HepG2 (cell line): Measurements from ENCODE around the gene CNKSR3.

Source experiments
- ATF1 ChIP-seq: IDR thresholded peaks from 2 replicates; pipeline ENCODE4 v1.6.1; 2016; ENCODE audit warnings: mild to moderate bottlenecking, control low read depth
- CHD2 ChIP-seq: IDR thresholded peaks from 2 replicates; pipeline ENCODE4 v1.6.1; 2011; ENCODE audit warnings: low read depth, low read length, improper control_type of control experiment
- CTCF ChIP-seq: sonication (generic); formaldehyde crosslinking; IDR thresholded peaks from 2 replicates; pipeline ENCODE4 v1.5.0; 2020; ENCODE audit warnings: mild to moderate bottlenecking, missing genetic modification reagents, moderate library complexity
- GABPA ChIP-seq, 2 experiments: IDR thresholded peaks; 2 replicates each; pipeline ENCODE4 v1.6.1; 2011 to 2016; ENCODE audit warnings: low read depth in 2 of 2, low read length in 1 of 2, missing biosample characterization in 1 of 2, missing genetic modification characterization in 1 of 2
- MYNN ChIP-seq: sonication (generic); formaldehyde crosslinking; IDR thresholded peaks from 2 replicates; pipeline ENCODE4 v1.4.0; 2020; ENCODE audit warnings: mild to moderate bottlenecking, low read depth, missing genetic modification reagents
- NBN ChIP-seq: fragments of 450-650 bp; conservative IDR thresholded peaks from 2 replicates; pipeline ENCODE4 v1.6.1; 2017
- NR3C1 ChIP-seq: sonication (generic); formaldehyde crosslinking; IDR thresholded peaks from 2 replicates; pipeline ENCODE4 v1.4.0; 2020; ENCODE audit warnings: missing genetic modification reagents
- RAD21 ChIP-seq: fragments of 450-650 bp; formaldehyde crosslinking; IDR thresholded peaks from 2 replicates; pipeline ENCODE4 v1.5.0; 2020; ENCODE audit warnings: mild to moderate bottlenecking
- ZBTB38 ChIP-seq: sonication (generic); formaldehyde crosslinking; IDR thresholded peaks from 2 replicates; pipeline ENCODE4 v1.5.1; 2020; ENCODE audit warnings: mild to moderate bottlenecking, missing genetic modification reagents
- ZBTB4 ChIP-seq: sonication (generic); formaldehyde crosslinking; IDR thresholded peaks from 2 replicates; pipeline ENCODE4 v1.4.0; 2020; ENCODE audit warnings: missing genetic modification reagents, mild to moderate bottlenecking, borderline replicate concordance
- ZC3H4 ChIP-seq: sonication (generic); formaldehyde crosslinking; IDR thresholded peaks from 2 replicates; pipeline ENCODE4 v1.4.0; 2020; ENCODE audit warnings: missing genetic modification reagents, borderline replicate concordance
- ZNF251 ChIP-seq: sonication (generic); formaldehyde crosslinking; IDR thresholded peaks from 2 replicates; pipeline ENCODE4 v1.9.0; 2021; ENCODE audit warnings: mild to moderate bottlenecking, missing genetic modification reagents
- ZNF629 ChIP-seq: sonication (generic); formaldehyde crosslinking; conservative IDR thresholded peaks from 2 replicates; pipeline ENCODE4 v1.5.0; 2020; ENCODE audit warnings: missing genetic modification reagents
- ZNF782 ChIP-seq: sonication (generic); formaldehyde crosslinking; IDR thresholded peaks from 2 replicates; pipeline ENCODE4 v1.4.0; 2020; ENCODE audit warnings: missing genetic modification reagents, mild to moderate bottlenecking, borderline replicate concordance

- TF ChIP-seq NBN = no peak
- TF ChIP-seq CTCF (CRISPR knock-in tag) = no peak
- no peak for TF ChIP-seq ZC3H4 (CRISPR knock-in tag)
- TF ChIP-seq ZBTB4 (CRISPR knock-in tag) = no peak
- no peak for TF ChIP-seq ATF1 (CRISPR knock-in tag)
- no peak for TF ChIP-seq ZNF782
- TF ChIP-seq ZBTB38 (CRISPR knock-in tag) = no peak
- no peak for TF ChIP-seq ZNF629 (CRISPR knock-in tag)
- no peak for TF ChIP-seq NR3C1 (CRISPR knock-in tag)
- no peak for TF ChIP-seq GABPA (IDR thresholded peaks at IDR 0.05; ENCODE audit: low read depth, low read length)
- TF ChIP-seq GABPA (CRISPR knock-in tag; IDR thresholded peaks at IDR 0.05; ENCODE audit: low read depth) = no peak
- no peak for TF ChIP-seq MYNN (CRISPR knock-in tag)
- no peak for TF ChIP-seq RAD21
- no peak for TF ChIP-seq ZNF251
- no peak for TF ChIP-seq CHD2
These were observed 149.0 kb downstream of the CNKSR3 start for GRCh38 chr6:154361476-154361875.
